Measurements from ENCODE around the gene SLC15A3. TPM values are rescaled to one million over a fixed set of nuclear protein-coding genes. Genes with fewer than 3 reads are reported as not detected.

The SLC15A3 gene
- total RNA-seq, 2 experiments from 2014 or later = 7.0 to 9.6 TPM

GRCh38 chr11:60923326-60923725, 28.6 kb downstream of the SLC15A3 start:
- Mint-ChIP-seq H3K9me3 (ENCODE audit: low read depth) (no peaks in the 10 kb centered on the region), H3K27ac (no peak overlapping the region), H3K4me1 (peaks cover 26% of the 10 kb centered on the region), H3K4me3 (no peak overlapping the region), H3K27me3 (peaks cover 12% of the 10 kb centered on the region), H3K36me3 (ENCODE audit: low read depth) (peaks cover 41% of the 10 kb centered on the region)
- intact Hi-C loops (cut with DNase I, micrococcal nuclease) = no loop called here
- ATAC-seq (no peak), DNase-seq (no peak)
- ChIA-PET CTCF (interaction anchor here (0.6 to 1.6 kb wide), 5 partner anchors 11 to 148 kb away, joined by 3 to 5 read pairs (median 4); no protein-coding TSS in a partner anchor), POLR2A (interaction anchor here (0.6 to 1.2 kb wide), 4 partner anchors 8 to 56 kb away, joined by 3 to 5 read pairs (median 4); no protein-coding TSS in a partner anchor)

GRCh38 chr11:60922906-60923305, 29.1 kb downstream of the SLC15A3 start:
- no peak overlapping the region for H3K27ac Mint-ChIP-seq
- peaks cover 44% of the 10 kb centered on the region for H3K36me3 Mint-ChIP-seq (ENCODE audit: low read depth)
- H3K4me3 Mint-ChIP-seq = no peak overlapping the region
- ATAC-seq (no peak), DNase-seq (no peak)
- peaks cover 26% of the 10 kb centered on the region for H3K4me1 Mint-ChIP-seq
- H3K27me3 Mint-ChIP-seq = peaks cover 12% of the 10 kb centered on the region
- intact Hi-C loops (cut with DNase I, micrococcal nuclease) = no loop called here
- ChIA-PET POLR2A (interaction anchor here (1.2 kb wide), 1 partner anchor 50 kb away, joined by 3 read pairs; no protein-coding TSS in a partner anchor), CTCF (interaction anchor here (1.0 to 1.6 kb wide), 3 partner anchors 12 to 47 kb away, joined by 3 to 5 read pairs (median 4); no protein-coding TSS in a partner anchor)
- H3K9me3 Mint-ChIP-seq (ENCODE audit: low read depth) = no peaks in the 10 kb centered on the region

- DNase-seq = no peak
- intact Hi-C loops (cut with DNase I, micrococcal nuclease) = no loop called here
- Mint-ChIP-seq H3K4me1 (peaks cover 31% of the 10 kb centered on the region), H3K36me3 (ENCODE audit: low read depth) (peaks cover 49% of the 10 kb centered on the region), H3K27me3 (peaks cover 12% of the 10 kb centered on the region), H3K4me3 (no peak overlapping the region), H3K9me3 (ENCODE audit: low read depth) (no peaks in the 10 kb centered on the region), H3K27ac (no peak overlapping the region)
- CTCF ChIA-PET = interaction anchor here (0.7 kb wide), 1 partner anchor 19 kb away, joined by 3 read pairs; no protein-coding TSS in a partner anchor
- POLR2A ChIA-PET = no interaction called here
- no peak for ATAC-seq
These were observed 30.1 kb downstream of the SLC15A3 start for GRCh38 chr11:60921777-60922335.

GRCh38 chr11:60921259-60921658, 30.7 kb downstream of the SLC15A3 start:
- intact Hi-C loops (cut with DNase I, micrococcal nuclease) = no loop called here
- Mint-ChIP-seq H3K4me1 (peaks cover 35% of the 10 kb centered on the region), H3K36me3 (ENCODE audit: low read depth) (peaks cover 51% of the 10 kb centered on the region), H3K27me3 (peaks cover 7% of the 10 kb centered on the region), H3K27ac (no peak overlapping the region), H3K4me3 (no peak overlapping the region), H3K9me3 (ENCODE audit: low read depth) (no peaks in the 10 kb centered on the region)
- CTCF ChIA-PET = interaction anchor here (0.7 to 0.8 kb wide), 2 partner anchors 20 to 205 kb away, joined by 3 read pairs; no protein-coding TSS in a partner anchor
- no peak for DNase-seq
- no peak for ATAC-seq
- POLR2A ChIA-PET = no interaction called here

- Mint-ChIP-seq H3K4me3 (no peak overlapping the region), H3K27ac (no peak overlapping the region), H3K9me3 (ENCODE audit: low read depth) (no peaks in the 10 kb centered on the region), H3K4me1 (peaks cover 34% of the 10 kb centered on the region), H3K27me3 (no peaks in the 10 kb centered on the region), H3K36me3 (ENCODE audit: low read depth) (peaks cover 57% of the 10 kb centered on the region)
- ChIA-PET POLR2A (interaction anchor here (0.6 kb wide), 1 partner anchor 257 kb away, joined by 3 read pairs; no protein-coding TSS in a partner anchor), CTCF (no interaction called here)
- ATAC-seq = no peak
- intact Hi-C loops (cut with DNase I, micrococcal nuclease) = loop anchor here in 1 of 2 experiments (5.0 kb wide), 1 partner anchor 142 kb away; no protein-coding TSS in a partner anchor
- no peak for DNase-seq
These were observed 32.0 kb downstream of the SLC15A3 start for GRCh38 chr11:60919956-60920355.

GRCh38 chr11:60919320-60919719, 32.7 kb downstream of the SLC15A3 start:
- Mint-ChIP-seq H3K27ac (no peak overlapping the region), H3K9me3 (ENCODE audit: low read depth) (no peaks in the 10 kb centered on the region), H3K27me3 (no peaks in the 10 kb centered on the region), H3K4me1 (peaks cover 34% of the 10 kb centered on the region), H3K36me3 (ENCODE audit: low read depth) (peaks cover 57% of the 10 kb centered on the region), H3K4me3 (no peak overlapping the region)
- CTCF ChIA-PET = interaction anchor here (0.7 to 1.1 kb wide), 2 partner anchors 15 to 51 kb away, joined by 3 read pairs; no protein-coding TSS in a partner anchor
- DNase-seq = no peak
- POLR2A ChIA-PET = no interaction called here
- intact Hi-C loops (cut with DNase I, micrococcal nuclease) = loop anchor here in 1 of 2 experiments (5.0 kb wide), 1 partner anchor 143 kb away; no protein-coding TSS in a partner anchor
- no peak for ATAC-seq

- intact Hi-C loops (cut with DNase I, micrococcal nuclease) = loop anchor here in 1 of 2 experiments (5.0 kb wide), 1 partner anchor 143 kb away; no protein-coding TSS in a partner anchor
- CTCF ChIA-PET = interaction anchor here (0.5 to 1.1 kb wide), 4 partner anchors 14 to 376 kb away, joined by 3 read pairs; partner anchors contain the start of gene VWCE
- Mint-ChIP-seq H3K4me3 (no peak overlapping the region), H3K27ac (no peak overlapping the region), H3K36me3 (ENCODE audit: low read depth) (peaks cover 57% of the 10 kb centered on the region), H3K9me3 (ENCODE audit: low read depth) (no peaks in the 10 kb centered on the region), H3K4me1 (peaks cover 31% of the 10 kb centered on the region), H3K27me3 (no peaks in the 10 kb centered on the region)
- POLR2A ChIA-PET = no interaction called here
- DNase-seq = no peak
- ATAC-seq = no peak
These were observed 33.1 kb downstream of the SLC15A3 start for GRCh38 chr11:60918939-60919265.

GRCh38 chr11:60918251-60918938, 33.6 kb downstream of the SLC15A3 start:
- intact Hi-C loops (cut with DNase I, micrococcal nuclease) = loop anchor here in 1 of 2 experiments (5.0 kb wide), 1 partner anchor 144 kb away; no protein-coding TSS in a partner anchor
- DNase-seq (no peak), ATAC-seq (no peak)
- peaks cover 53% of the 10 kb centered on the region for H3K36me3 Mint-ChIP-seq (ENCODE audit: low read depth)
- no peaks in the 10 kb centered on the region for H3K27me3 Mint-ChIP-seq
- no peak overlapping the region for H3K27ac Mint-ChIP-seq
- ChIA-PET CTCF (interaction anchor here (0.5 to 1.1 kb wide), 4 partner anchors 14 to 376 kb away, joined by 3 read pairs; partner anchors contain the start of gene VWCE), POLR2A (interaction anchor here (0.7 kb wide), 1 partner anchor 10 kb away, joined by 5 read pairs; no protein-coding TSS in a partner anchor)
- no peak overlapping the region for H3K4me3 Mint-ChIP-seq
- H3K9me3 Mint-ChIP-seq (ENCODE audit: low read depth) = no peaks in the 10 kb centered on the region
- peaks cover 34% of the 10 kb centered on the region for H3K4me1 Mint-ChIP-seq

- H3K4me1 Mint-ChIP-seq = peaks cover 45% of the 10 kb centered on the region
These were observed 34.7 kb downstream of the SLC15A3 start for GRCh38 chr11:60917267-60917666.

GRCh38 chr11:60916669-60917206, 35.2 kb downstream of the SLC15A3 start:
- H3K27me3 Mint-ChIP-seq = no peaks in the 10 kb centered on the region
- H3K36me3 Mint-ChIP-seq (ENCODE audit: low read depth) = peaks cover 39% of the 10 kb centered on the region
- no peaks in the 10 kb centered on the region for H3K9me3 Mint-ChIP-seq (ENCODE audit: low read depth)
- H3K4me1 Mint-ChIP-seq = peaks cover 50% of the 10 kb centered on the region
- intact Hi-C loops (cut with DNase I, micrococcal nuclease) = loop anchor here in 1 of 2 experiments (5.0 kb wide), 1 partner anchor 146 kb away; no protein-coding TSS in a partner anchor
- no peak overlapping the region for H3K4me3 Mint-ChIP-seq
- CTCF ChIA-PET = interaction anchor here (0.8 to 1.4 kb wide), 2 partner anchors 49 to 834 kb away, joined by 3 read pairs; no protein-coding TSS in a partner anchor
- ATAC-seq (no peak), DNase-seq (no peak)
- no peak overlapping the region for H3K27ac Mint-ChIP-seq
- POLR2A ChIA-PET = interaction anchor here (0.7 to 0.9 kb wide), 2 partner anchors 10 to 252 kb away, joined by 3 to 4 read pairs; partner anchors contain the start of gene PRPF19

More at GRCh38 chr11:60917267-60917666, 34.7 kb downstream of the SLC15A3 start:
- CTCF ChIA-PET = interaction anchor here (0.8 kb wide), 1 partner anchor 834 kb away, joined by 3 read pairs; no protein-coding TSS in a partner anchor
- ATAC-seq (no peak), DNase-seq (no peak)
- H3K4me3 Mint-ChIP-seq = no peak overlapping the region
- intact Hi-C loops (cut with DNase I, micrococcal nuclease) = loop anchor here in 1 of 2 experiments (5.0 kb wide), 1 partner anchor 145 kb away; no protein-coding TSS in a partner anchor
- H3K27me3 Mint-ChIP-seq = no peaks in the 10 kb centered on the region
- H3K9me3 Mint-ChIP-seq (ENCODE audit: low read depth) = no peaks in the 10 kb centered on the region
- POLR2A ChIA-PET = interaction anchor here (0.7 kb wide), 2 partner anchors 11 kb away, joined by 4 to 5 read pairs; partner anchors contain the start of gene PRPF19
- no peak overlapping the region for H3K27ac Mint-ChIP-seq
- H3K36me3 Mint-ChIP-seq (ENCODE audit: low read depth) = peaks cover 43% of the 10 kb centered on the region
